ENCODE measurements around the gene INSL3. TPM values are rescaled to one million over a fixed set of nuclear protein-coding genes. Genes with fewer than 3 reads are reported as not detected.

Gene INSL3
- total RNA-seq, 1 donor from 2014 or later, result 0.36 TPM

DNA sequence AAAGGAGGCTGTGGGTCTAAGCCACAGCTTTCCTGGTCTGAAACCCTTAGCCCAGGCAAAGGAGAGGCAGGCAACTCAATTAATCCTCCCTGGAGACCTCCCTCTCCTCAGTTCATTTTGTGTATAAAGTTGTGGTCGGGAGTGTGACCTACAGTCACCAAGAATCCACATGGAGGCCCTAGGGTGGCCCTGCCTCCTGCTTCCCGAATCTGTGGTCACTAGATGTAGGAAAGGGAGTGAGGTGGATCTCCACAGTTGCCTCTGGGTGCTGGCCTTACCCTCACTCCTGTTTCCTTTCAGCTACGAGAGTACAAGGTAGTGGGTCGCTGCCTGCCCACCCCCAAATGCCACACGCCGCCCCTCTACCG, 39.7 kb upstream of the INSL3 start:
- no peak for DNase-seq (ENCODE audit: low spot score)
- Mint-ChIP-seq H3K27ac (ENCODE audit: unreplicated experiment) (peak overlapping the region; percentile 61), H3K4me1 (ENCODE audit: unreplicated experiment) (peaks cover 20% of the 10 kb centered on the region), H3K9me3 (ENCODE audit: unreplicated experiment) (no peaks in the 10 kb centered on the region), H3K4me3 (ENCODE audit: unreplicated experiment) (peak overlapping the region; percentile 100), H3K27me3 (ENCODE audit: unreplicated experiment) (peaks cover 6% of the 10 kb centered on the region), H3K36me3 (ENCODE audit: low read depth, unreplicated experiment) (peaks cover 26% of the 10 kb centered on the region)
- TF ChIP-seq, protein P1, sequence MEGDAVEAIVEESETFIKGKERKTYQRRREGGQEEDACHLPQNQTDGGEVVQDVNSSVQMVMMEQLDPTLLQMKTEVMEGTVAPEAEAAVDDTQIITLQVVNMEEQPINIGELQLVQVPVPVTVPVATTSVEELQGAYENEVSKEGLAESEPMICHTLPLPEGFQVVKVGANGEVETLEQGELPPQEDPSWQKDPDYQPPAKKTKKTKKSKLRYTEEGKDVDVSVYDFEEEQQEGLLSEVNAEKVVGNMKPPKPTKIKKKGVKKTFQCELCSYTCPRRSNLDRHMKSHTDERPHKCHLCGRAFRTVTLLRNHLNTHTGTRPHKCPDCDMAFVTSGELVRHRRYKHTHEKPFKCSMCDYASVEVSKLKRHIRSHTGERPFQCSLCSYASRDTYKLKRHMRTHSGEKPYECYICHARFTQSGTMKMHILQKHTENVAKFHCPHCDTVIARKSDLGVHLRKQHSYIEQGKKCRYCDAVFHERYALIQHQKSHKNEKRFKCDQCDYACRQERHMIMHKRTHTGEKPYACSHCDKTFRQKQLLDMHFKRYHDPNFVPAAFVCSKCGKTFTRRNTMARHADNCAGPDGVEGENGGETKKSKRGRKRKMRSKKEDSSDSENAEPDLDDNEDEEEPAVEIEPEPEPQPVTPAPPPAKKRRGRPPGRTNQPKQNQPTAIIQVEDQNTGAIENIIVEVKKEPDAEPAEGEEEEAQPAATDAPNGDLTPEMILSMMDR (IDR thresholded peaks at IDR 0.05; ENCODE audit: unreplicated experiment), result no peak

DNA sequence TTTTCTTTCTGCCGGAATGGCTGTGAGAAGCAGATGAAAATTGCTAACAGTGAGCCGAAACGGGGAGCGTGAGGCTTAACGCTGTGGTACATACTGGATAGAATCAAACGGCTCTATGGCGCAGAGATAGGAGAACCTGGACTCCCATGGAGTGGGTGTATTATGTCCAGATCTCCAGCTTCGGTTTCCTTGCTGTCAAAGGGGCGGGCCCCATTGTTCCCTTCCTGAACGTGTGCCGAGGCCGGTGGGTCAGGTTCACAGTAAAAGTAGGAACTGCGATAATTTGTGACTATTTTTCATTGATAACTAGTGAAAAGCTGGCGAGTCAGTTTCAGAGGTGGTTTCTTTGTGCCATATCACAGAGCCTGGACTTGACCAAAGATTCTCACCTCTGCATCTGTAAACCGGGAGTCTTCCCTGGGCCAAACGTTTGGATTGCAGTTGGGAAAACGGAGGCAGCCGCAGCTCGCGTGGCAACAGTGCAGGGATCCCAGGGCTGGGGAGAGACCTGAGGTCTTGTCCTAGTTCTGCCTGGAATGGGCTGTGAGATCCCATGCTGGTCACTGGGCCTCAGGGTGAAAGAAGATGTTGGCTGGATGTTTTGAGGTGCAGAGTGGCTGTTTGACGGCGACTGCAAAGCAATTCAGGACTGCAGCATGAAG, 39.1 kb upstream of the INSL3 start:
- peaks cover 20% of the 10 kb centered on the region for H3K4me1 Mint-ChIP-seq (ENCODE audit: unreplicated experiment)
- TF ChIP-seq, protein P1 (IDR thresholded peaks at IDR 0.05; ENCODE audit: unreplicated experiment), result no peak
- no peaks in the 10 kb centered on the region for H3K9me3 Mint-ChIP-seq (ENCODE audit: unreplicated experiment)
- H3K27me3 Mint-ChIP-seq (ENCODE audit: unreplicated experiment), result peaks cover 6% of the 10 kb centered on the region
- H3K27ac Mint-ChIP-seq (ENCODE audit: unreplicated experiment), result peak overlapping the region; percentile 81
- H3K36me3 Mint-ChIP-seq (ENCODE audit: low read depth, unreplicated experiment), result peaks cover 26% of the 10 kb centered on the region
- peak overlapping the region; percentile 100 for H3K4me3 Mint-ChIP-seq (ENCODE audit: unreplicated experiment)
- no peak for DNase-seq (ENCODE audit: low spot score)

DNA sequence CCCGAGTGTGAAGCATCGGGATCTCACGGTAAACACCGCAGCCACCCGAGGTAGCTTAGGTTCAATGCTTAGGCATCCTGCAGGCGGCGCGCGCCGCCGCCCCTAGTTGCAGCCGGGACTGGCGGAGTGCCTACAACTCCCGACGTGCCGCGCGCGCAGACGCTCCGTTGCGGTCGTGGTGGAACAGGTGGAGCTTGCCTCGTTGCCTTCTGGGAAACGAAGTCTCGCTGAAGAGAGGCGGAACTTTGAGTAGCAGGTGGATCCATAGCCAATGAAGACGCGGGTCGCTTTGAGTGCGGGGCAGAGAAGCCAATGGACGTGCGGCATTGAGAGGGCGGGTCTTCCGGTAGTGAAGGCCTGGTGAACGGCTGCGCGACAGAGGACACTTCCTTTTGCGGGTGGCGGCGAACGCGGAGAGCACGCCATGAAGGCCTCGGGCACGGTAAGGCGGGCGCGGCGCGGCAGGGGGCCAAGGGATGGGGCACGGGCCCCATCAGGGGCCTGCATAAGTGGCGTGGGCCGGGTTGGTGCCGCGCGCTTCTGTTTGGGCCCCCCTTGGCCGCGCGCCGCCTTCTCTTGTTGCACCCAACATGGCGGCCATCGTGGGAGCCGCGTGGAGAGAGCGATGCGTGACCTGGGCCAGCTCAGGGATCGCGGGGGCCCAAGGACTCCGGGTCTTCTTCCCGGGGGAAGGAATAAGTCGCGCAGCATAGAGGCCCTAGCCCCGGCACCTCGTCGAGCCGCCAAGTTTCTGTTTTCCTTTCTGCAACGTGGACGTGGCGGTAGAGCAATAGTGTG, 38.4 kb upstream of the INSL3 start, which contains the start of gene RPL18A:
Gene RPL18A, plus strand, starts transcription at position 378 of the 798 bp plus-strand sequence. Its CDS starts 47 bp downstream, at position 425.
- Mint-ChIP-seq H3K36me3 (ENCODE audit: low read depth, unreplicated experiment) (peaks cover 21% of the 10 kb centered on the region), H3K27me3 (ENCODE audit: unreplicated experiment) (peaks cover 6% of the 10 kb centered on the region), H3K4me3 (ENCODE audit: unreplicated experiment) (peak within 1 kb of the TSS; percentile 100), H3K9me3 (ENCODE audit: unreplicated experiment) (no peaks in the 10 kb centered on the region), H3K27ac (ENCODE audit: unreplicated experiment) (peak within 1 kb of the TSS; percentile 95), H3K4me1 (ENCODE audit: unreplicated experiment) (peaks cover 20% of the 10 kb centered on the region)
- DNase-seq (ENCODE audit: low spot score), result peak; percentile 97
- TF ChIP-seq, protein P1 (IDR thresholded peaks at IDR 0.05; ENCODE audit: unreplicated experiment), result peak; percentile 52

DNA sequence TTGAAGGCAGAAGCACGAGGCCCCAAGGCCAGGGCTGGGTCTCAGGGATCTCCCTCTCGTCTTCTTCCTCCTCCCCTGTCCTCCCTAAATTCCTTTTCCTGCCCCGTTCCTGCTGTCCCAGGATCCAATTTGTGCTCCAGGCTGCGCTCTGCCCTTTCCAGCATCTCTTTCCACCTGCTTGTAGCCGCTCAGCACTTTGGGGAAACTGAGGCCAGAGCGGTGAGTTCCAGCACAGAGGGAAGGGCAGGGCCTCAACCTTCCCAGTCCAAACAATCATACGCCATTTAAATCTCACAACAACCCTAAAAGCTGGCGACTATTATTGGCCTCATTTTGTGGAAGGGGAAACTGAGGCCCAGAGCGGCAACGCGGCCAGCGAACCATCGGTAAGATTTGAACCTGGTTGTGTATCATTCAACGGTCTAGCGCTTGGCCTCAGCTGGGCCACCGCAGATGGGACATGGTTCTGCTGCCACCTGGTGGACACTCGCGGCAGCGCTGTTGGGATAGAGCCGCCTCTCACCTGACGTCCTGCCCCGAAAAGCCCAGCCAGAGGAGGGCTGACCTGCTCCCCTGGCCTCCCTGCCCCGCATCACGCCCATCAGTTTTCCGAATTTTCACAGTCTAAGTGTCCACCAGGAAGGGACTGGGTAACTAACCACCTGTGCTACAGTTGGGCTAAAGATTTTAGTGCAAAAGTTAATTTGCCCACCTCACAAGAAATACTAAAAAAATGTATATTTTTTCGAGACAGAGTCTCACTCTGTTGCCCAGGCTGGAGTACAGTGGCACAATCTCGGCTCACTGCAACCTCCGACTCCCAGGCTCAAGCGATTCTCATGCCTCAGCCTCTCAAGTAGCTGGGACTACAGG, 34.2 kb upstream of the INSL3 start:
- Mint-ChIP-seq H3K27me3 (ENCODE audit: unreplicated experiment) (peaks cover 6% of the 10 kb centered on the region), H3K9me3 (ENCODE audit: unreplicated experiment) (no peaks in the 10 kb centered on the region), H3K4me3 (ENCODE audit: unreplicated experiment) (no peak overlapping the region), H3K27ac (ENCODE audit: unreplicated experiment) (no peak overlapping the region), H3K36me3 (ENCODE audit: low read depth, unreplicated experiment) (no peaks in the 10 kb centered on the region), H3K4me1 (ENCODE audit: unreplicated experiment) (peaks cover 8% of the 10 kb centered on the region)
- TF ChIP-seq, protein P1 (IDR thresholded peaks at IDR 0.05; ENCODE audit: unreplicated experiment), result peak; percentile 90
- DNase-seq (ENCODE audit: low spot score), result peak; percentile 95

Measured in endothelial cell (in vitro differentiated cells).